ENCODE results near the gene SEC16B. TPM values are rescaled to one million over a fixed set of nuclear protein-coding genes. Genes with fewer than 3 reads are reported as not detected.

SEC16B gene
- total and polyA plus RNA-seq, 2 of the 13 experiments (the other 11 are each of a cell fraction or from before 2014, with no cell fraction given): 4.6 to 5.8 TPM

GRCh38 chr1:177921590-177921989, 48.3 kb downstream of the SEC16B start:
- in situ Hi-C loops (cut with HindIII; ENCODE audit: extremely low pct_ligation_motif_present, low pct_unique_long_range_greater_than_20kb): no loop called here
- FAIRE-seq: no peak

More at GRCh38 chr1:177921590-177921989, 48.3 kb downstream of the SEC16B start:
- Histone ChIP-seq H3K27ac (ENCODE audit: extremely low read length, insufficient read depth, low read length) (no peak overlapping the region), H3K27me3 (ENCODE audit: control insufficient read depth in 1 of 2, insufficient read depth in 2 of 2, low read length in 2 of 2) (no peaks in the 10 kb centered on the region), H4K20me1 (ENCODE audit: insufficient read depth, low read length) (no peaks in the 10 kb centered on the region), H3K36me3 (replicated peaks in 1 of 2; ENCODE audit: control insufficient read depth in 1 of 2, insufficient read depth in 2 of 2, low read length in 2 of 2) (no peaks in the 10 kb centered on the region), H3K4me2 (ENCODE audit: low read depth, low read length) (no peak overlapping the region), H3K4me1 (ENCODE audit: insufficient read depth, low read length) (no peaks in the 10 kb centered on the region), H3K79me2 (ENCODE audit: insufficient read depth, low read length) (no peaks in the 10 kb centered on the region), H3K9ac (ENCODE audit: insufficient read depth, low read depth, low read length) (no peak overlapping the region), H3K9me3 (ENCODE audit: low read length) (no peaks in the 10 kb centered on the region), H3K4me3 (replicated peaks in 1 of 3; ENCODE audit: insufficient read depth in 1 of 3, low read depth in 2 of 3, low read length in 3 of 3) (no peak overlapping the region), H2AFZ (ENCODE audit: low read length) (no peak overlapping the region)
- intact Hi-C loops (cut with micrococcal nuclease; ENCODE audit: unreplicated experiment): no loop called here
- WGBS (ENCODE audit: low lambda C conversion rate): 51% methylated on average over 4 of the region's 4 CpGs
- CTCF ChIA-PET (ENCODE audit: low intra/inter-chr PET ratio, low total read pairs): no interaction called here
- no TSS peak for BruUV-seq (replicated peaks)
- DNase-seq (ENCODE audit: low spot score) (no peak), ATAC-seq (peak; percentile 37; the same call in 2 of the 3 replicates)
- TF ChIP-seq SUZ12 (IDR thresholded peaks at IDR 0.05; ENCODE audit: low read depth, low read length) (no peak), FOXP4 (CRISPR knock-in tag; IDR thresholded peaks at IDR 0.05) (no peak), NFIB (CRISPR knock-in tag; IDR thresholded peaks at IDR 0.05; ENCODE audit: borderline replicate concordance) (no peak), ZSCAN5A (CRISPR knock-in tag; IDR thresholded peaks at IDR 0.05; ENCODE audit: borderline replicate concordance) (no peak), TOE1 (CRISPR knock-in tag; IDR thresholded peaks at IDR 0.05) (no peak), KDM3A (CRISPR knock-in tag; IDR thresholded peaks at IDR 0.05; ENCODE audit: low read depth) (no peak), ZNF782 (CRISPR knock-in tag; IDR thresholded peaks at IDR 0.05; ENCODE audit: borderline replicate concordance) (no peak), THAP11 (CRISPR knock-in tag; IDR thresholded peaks at IDR 0.05) (no peak), ZNF501 (CRISPR knock-in tag; IDR thresholded peaks at IDR 0.05) (no peak), GABPB1 (CRISPR knock-in tag; IDR thresholded peaks at IDR 0.05) (no peak)
- POLR2A ChIA-PET: no interaction called here

Measured in HepG2 (cell line).